Colonic mucosa (tissue), 4 donors: ENCODE measurements around the gene PPARG. TPM values are rescaled to one million over a fixed set of nuclear protein-coding genes. Genes with fewer than 3 reads are reported as not detected.

ENCODE experiments used
- DNase-seq: peaks from one replicate; pipeline ENCODE4 v3.0.0-alpha.2; 2020
- H3K27ac ChIP-seq: fragments of 200-600 bp; one replicate; pipeline ENCODE4 v1.8.0; 2021
- H3K27me3 ChIP-seq: fragments of 200-600 bp; one replicate; pipeline ENCODE4 v1.8.0; 2021
- H3K36me3 ChIP-seq: fragments of 200-600 bp; one replicate; pipeline ENCODE4 v1.8.0; 2021
- H3K4me1 ChIP-seq: fragments of 200-600 bp; one replicate; pipeline ENCODE4 v1.8.0; 2021; ENCODE audit warnings: mild to moderate bottlenecking
- H3K4me3 ChIP-seq: fragments of 200-600 bp; one replicate; pipeline ENCODE4 v1.8.0; 2021
- H3K9ac ChIP-seq, 2 donors: one replicate each; pipeline ENCODE4 v1.7.0; 2013; ENCODE audit warnings: control low read depth in 2 of 2, low read depth in 2 of 2, low read length in 2 of 2
- H3K9me3 ChIP-seq: fragments of 200-600 bp; one replicate; pipeline ENCODE4 v1.8.0; 2021
- intact Hi-C: fragments of 100-400 bp; cut with DNase I; formaldehyde crosslinking; loops from one replicate; pipeline ENCODE4 v1.14.1; 2022
- total RNA-seq, 2 donors: library from RNA; stranded (reverse); fragmentation: NEBNext Ultra II Directional in 1 of 2; extraction: Animal tissue kit (Norgen Biotek cat#: 25700) in 1 of 2; gene quantifications; one replicate each; pipeline ENCODE4 v1.2.1, GENCODE V29; 2021
- TF ChIP-seq, protein P1 (sequence below): fragments of 200-600 bp; IDR thresholded peaks from one replicate; pipeline ENCODE4 v1.8.0; 2022; ENCODE audit warnings: antibody characterized with exemption, mild to moderate bottlenecking
- donor health status: healthy.
- donor health status: DM: no; HTN: no; CAD: no.
- donor health status: DM: no; HTN: no; CAD: no.

PPARG gene
- total RNA-seq, 2 donors from 2014 or later: 85.2 to 169 TPM

GRCh38 chr3:12392101-12392878, 103.4 kb downstream of the PPARG start:
- Histone ChIP-seq H3K9me3 (no peaks in the 10 kb centered on the region), H3K4me3 (no peak overlapping the region), H3K9ac (peak overlapping the region in 1 of 2 donors; percentile 48), H3K27me3 (no peaks in the 10 kb centered on the region), H3K27ac (peak overlapping the region; percentile 34), H3K4me1 (peaks cover 3% of the 10 kb centered on the region), H3K36me3 (no peaks in the 10 kb centered on the region)
- intact Hi-C loops: no loop called here
- TF ChIP-seq, protein P1, sequence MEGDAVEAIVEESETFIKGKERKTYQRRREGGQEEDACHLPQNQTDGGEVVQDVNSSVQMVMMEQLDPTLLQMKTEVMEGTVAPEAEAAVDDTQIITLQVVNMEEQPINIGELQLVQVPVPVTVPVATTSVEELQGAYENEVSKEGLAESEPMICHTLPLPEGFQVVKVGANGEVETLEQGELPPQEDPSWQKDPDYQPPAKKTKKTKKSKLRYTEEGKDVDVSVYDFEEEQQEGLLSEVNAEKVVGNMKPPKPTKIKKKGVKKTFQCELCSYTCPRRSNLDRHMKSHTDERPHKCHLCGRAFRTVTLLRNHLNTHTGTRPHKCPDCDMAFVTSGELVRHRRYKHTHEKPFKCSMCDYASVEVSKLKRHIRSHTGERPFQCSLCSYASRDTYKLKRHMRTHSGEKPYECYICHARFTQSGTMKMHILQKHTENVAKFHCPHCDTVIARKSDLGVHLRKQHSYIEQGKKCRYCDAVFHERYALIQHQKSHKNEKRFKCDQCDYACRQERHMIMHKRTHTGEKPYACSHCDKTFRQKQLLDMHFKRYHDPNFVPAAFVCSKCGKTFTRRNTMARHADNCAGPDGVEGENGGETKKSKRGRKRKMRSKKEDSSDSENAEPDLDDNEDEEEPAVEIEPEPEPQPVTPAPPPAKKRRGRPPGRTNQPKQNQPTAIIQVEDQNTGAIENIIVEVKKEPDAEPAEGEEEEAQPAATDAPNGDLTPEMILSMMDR: no peak
- no peak for DNase-seq

- TF ChIP-seq, protein P1: no peak
- intact Hi-C loops: no loop called here
- Histone ChIP-seq H3K9ac (no peak overlapping the region), H3K4me1 (peaks cover 3% of the 10 kb centered on the region), H3K4me3 (no peak overlapping the region), H3K27me3 (no peaks in the 10 kb centered on the region), H3K27ac (peak overlapping the region; percentile 26), H3K36me3 (no peaks in the 10 kb centered on the region), H3K9me3 (no peaks in the 10 kb centered on the region)
- DNase-seq: no peak
Measured at GRCh38 chr3:12393894-12394293, 105.0 kb downstream of the PPARG start.

- DNase-seq: no peak
- Histone ChIP-seq H3K9ac (no peak overlapping the region), H3K4me3 (no peak overlapping the region), H3K9me3 (no peaks in the 10 kb centered on the region), H3K36me3 (no peaks in the 10 kb centered on the region), H3K27ac (peak overlapping the region; percentile 26), H3K4me1 (peaks cover 3% of the 10 kb centered on the region), H3K27me3 (no peaks in the 10 kb centered on the region)
- TF ChIP-seq, protein P1: no peak
- intact Hi-C loops: no loop called here
Measured at GRCh38 chr3:12394569-12395271, 105.8 kb downstream of the PPARG start.

GRCh38 chr3:12395349-12396012, 106.6 kb downstream of the PPARG start:
- Histone ChIP-seq H3K9me3 (no peaks in the 10 kb centered on the region), H3K9ac (no peak overlapping the region), H3K27ac (no peak overlapping the region), H3K4me3 (no peak overlapping the region), H3K27me3 (no peaks in the 10 kb centered on the region), H3K36me3 (no peaks in the 10 kb centered on the region), H3K4me1 (peaks cover 3% of the 10 kb centered on the region)
- no peak for DNase-seq
- TF ChIP-seq, protein P1: no peak
- intact Hi-C loops: no loop called here

DNA sequence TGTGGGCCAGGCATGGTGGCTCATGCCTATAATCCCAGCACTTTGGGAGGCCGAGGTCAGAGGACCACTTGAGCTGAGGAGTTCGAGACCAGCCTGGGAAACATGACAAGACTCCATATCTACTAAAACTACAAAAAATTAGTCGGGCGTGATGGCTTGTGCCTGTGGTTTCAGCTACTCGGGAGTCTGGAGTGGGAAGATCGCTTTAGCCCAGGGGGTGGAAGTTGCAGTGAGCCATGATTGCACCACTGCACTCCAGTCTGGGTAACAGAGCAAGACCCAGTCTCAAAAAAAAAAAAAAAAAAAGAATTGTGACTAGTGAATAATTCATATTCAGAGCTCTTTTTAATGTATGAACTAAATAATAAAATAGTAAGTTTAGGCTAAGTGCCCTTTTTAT, 107.6 kb downstream of the PPARG start:
- TF ChIP-seq, protein P1: no peak
- H3K9ac ChIP-seq: no peak overlapping the region
- H3K4me1 ChIP-seq: peaks cover 3% of the 10 kb centered on the region
- intact Hi-C loops: no loop called here
- H3K36me3 ChIP-seq: no peaks in the 10 kb centered on the region
- no peak for DNase-seq
- no peaks in the 10 kb centered on the region for H3K9me3 ChIP-seq
- no peak overlapping the region for H3K27ac ChIP-seq
- H3K4me3 ChIP-seq: no peak overlapping the region
- H3K27me3 ChIP-seq: no peaks in the 10 kb centered on the region
